ENCODE data around the gene C1QTNF5. TPM values are rescaled to one million over a fixed set of nuclear protein-coding genes. Genes with fewer than 3 reads are reported as not detected.

The C1QTNF5 gene
- total RNA-seq, 6 experiments from 2014 or later: 2.8 to 6.3 (median 4.8) TPM

GRCh38 chr11:119375337-119376196 lies 34.9 kb upstream of the C1QTNF5 start:
- 39% methylated on average over 10 of the region's 14 CpGs for WGBS (ENCODE audit: insufficient coverage, low coverage, low lambda C conversion rate, missing lambda C conversion rate)
- ATAC-seq: peak; percentile 13 to 57 (median 40)

GRCh38 chr11:119374632-119375336 lies 34.1 kb upstream of the C1QTNF5 start:
- Histone ChIP-seq H3K27ac (peak overlapping the region in 2 of 3 donors; percentile 47 to 82), H3K27me3 (no peaks in the 10 kb centered on the region), H3K4me3 (no peak overlapping the region), H3K9me3 (no peaks in the 10 kb centered on the region), H3K4me1 (peaks cover 0 to 55% (median 19%) of the 10 kb centered on the region in 4 donors), H3K36me3 (no peaks in the 10 kb centered on the region)
- no peak for TF ChIP-seq POLR2A (IDR thresholded peaks at IDR 0.05)
- TF ChIP-seq CTCF (IDR thresholded peaks at IDR 0.05): no peak
- DNase-seq (peak in 1 of 3 donors; percentile 33), ATAC-seq (peak in 1 of 4 donors; percentile 3)
- 35% methylated on average over 4 of the region's 11 CpGs for WGBS (ENCODE audit: insufficient coverage, low coverage, low lambda C conversion rate, missing lambda C conversion rate)
- intact Hi-C loops (cut with DNase I): loop anchor here in 1 of 2 donors (10.0 kb wide), 1 partner anchor 100 kb away; no protein-coding TSS in a partner anchor

More at GRCh38 chr11:119375337-119376196, 34.9 kb upstream of the C1QTNF5 start:
- Histone ChIP-seq H3K36me3 (no peaks in the 10 kb centered on the region), H3K27me3 (no peaks in the 10 kb centered on the region), H3K4me1 (peaks cover 0 to 49% (median 15%) of the 10 kb centered on the region in 4 donors), H3K27ac (peak overlapping the region in 2 of 3 donors; percentile 47 to 82), H3K4me3 (no peak overlapping the region), H3K9me3 (no peaks in the 10 kb centered on the region)
- intact Hi-C loops (cut with DNase I): loop anchor here in 1 of 2 donors (10.0 kb wide), 1 partner anchor 99 kb away; no protein-coding TSS in a partner anchor
- no peak for TF ChIP-seq POLR2A (IDR thresholded peaks at IDR 0.05)
- TF ChIP-seq CTCF (IDR thresholded peaks at IDR 0.05): no peak
- peak; percentile 58 to 88 (median 74) for DNase-seq

- ATAC-seq (peak; percentile 24 to 65 (median 56)), DNase-seq (peak in 2 of 3 donors; percentile 65 to 74)
- H3K4me3 ChIP-seq: no peak overlapping the region
- H3K4me1 ChIP-seq: peaks cover 0 to 60% (median 20%) of the 10 kb centered on the region in 4 donors
- H3K9me3 ChIP-seq: no peaks in the 10 kb centered on the region
- H3K27ac ChIP-seq: peak overlapping the region in 1 of 3 donors; percentile 82
- H3K27me3 ChIP-seq: no peaks in the 10 kb centered on the region
- intact Hi-C loops (cut with DNase I): loop anchor here in 1 of 2 donors (10.0 kb wide), 1 partner anchor 101 kb away; no protein-coding TSS in a partner anchor
- H3K36me3 ChIP-seq: no peaks in the 10 kb centered on the region
- WGBS (ENCODE audit: insufficient coverage, low coverage, low lambda C conversion rate, missing lambda C conversion rate): 20% methylated on average over 2 of the region's 5 CpGs
- TF ChIP-seq POLR2A (IDR thresholded peaks at IDR 0.05) (no peak), CTCF (IDR thresholded peaks at IDR 0.05) (peak; percentile 90 to 92 (median 92))
Observed at GRCh38 chr11:119373921-119374631, 33.4 kb upstream of the C1QTNF5 start.
